Endodermal cell (in vitro differentiated cells): ENCODE data around the gene C15orf61. TPM values are rescaled to one million over a fixed set of nuclear protein-coding genes. Genes with fewer than 3 reads are reported as not detected.

Source experiments
- DNase-seq: peaks from one replicate; pipeline ENCODE4 v3.0.0-alpha.2; 2017
- H3K27ac ChIP-seq: 2 replicates; pipeline ENCODE4 v1.5.1; 2013; ENCODE audit warnings: mild to moderate bottlenecking, low read depth, low read length, moderate library complexity
- H3K27me3 ChIP-seq: 2 replicates; pipeline ENCODE4 v1.6.1; 2013; ENCODE audit warnings: mild to moderate bottlenecking, low read length, moderate library complexity; ENCODE audit not compliant: insufficient read depth, control insufficient read depth, poor library complexity, severe bottlenecking
- H3K36me3 ChIP-seq: 2 replicates; pipeline ENCODE4 v1.7.0; 2013; ENCODE audit warnings: mild to moderate bottlenecking, low read length, moderate library complexity; ENCODE audit not compliant: control insufficient read depth, insufficient read depth
- H3K4me1 ChIP-seq: one replicate; pipeline ENCODE4 v1.7.0; 2013; ENCODE audit warnings: low read length; ENCODE audit not compliant: control insufficient read depth, insufficient read depth
- H3K4me3 ChIP-seq: 2 replicates; pipeline ENCODE4 v1.5.1; 2013; ENCODE audit warnings: mild to moderate bottlenecking, low read length, moderate library complexity
- H3K9ac ChIP-seq: 2 replicates; pipeline ENCODE4 v1.6.1; 2013; ENCODE audit warnings: mild to moderate bottlenecking, low read length, moderate library complexity; ENCODE audit not compliant: poor library complexity, severe bottlenecking; ENCODE audit errors: extremely low read depth
- H3K9me3 ChIP-seq: 2 replicates; pipeline ENCODE4 v1.6.1; 2013; ENCODE audit warnings: mild to moderate bottlenecking, low read length, moderate library complexity; ENCODE audit not compliant: control insufficient read depth
- H3K27ac Mint-ChIP-seq: 2 replicates; pipeline ENCODE4 v1.8.0; 2020; ENCODE audit warnings: mixed read lengths
- H3K27me3 Mint-ChIP-seq: 2 replicates; pipeline ENCODE4 v1.8.0; 2021; ENCODE audit warnings: mild to moderate bottlenecking, mixed read lengths; ENCODE audit not compliant: insufficient read depth
- H3K36me3 Mint-ChIP-seq: 2 replicates; pipeline ENCODE4 v1.8.0; 2020; ENCODE audit warnings: low read depth, mixed read lengths
- H3K4me1 Mint-ChIP-seq: 2 replicates; pipeline ENCODE4 v1.8.0; 2020; ENCODE audit warnings: mixed read lengths
- H3K4me3 Mint-ChIP-seq: 2 replicates; pipeline ENCODE4 v1.8.0; 2020; ENCODE audit warnings: mild to moderate bottlenecking, moderate library complexity, mixed read lengths
- H3K9me3 Mint-ChIP-seq: 2 replicates; pipeline ENCODE4 v1.8.0; 2020; ENCODE audit warnings: mild to moderate bottlenecking, mixed read lengths
- CTCF ChIP-seq: fragments of 200-600 bp; sonication (generic); conservative IDR thresholded peaks from 2 replicates; pipeline ENCODE4 v1.5.0; 2021; ENCODE audit warnings: antibody characterized with exemption, mild to moderate bottlenecking
- WGBS, 2 experiments: methylation state at CpG; one replicate each; pipeline versions ENCODE4 v1.1.5 to v1.1.7; 2013; ENCODE audit warnings: missing lambda C conversion rate in 2 of 2, mixed read lengths in 1 of 2; ENCODE audit not compliant: insufficient coverage in 1 of 2, insufficient read length in 1 of 2; 5-methylcytosine and 5-hydroxymethylcytosine counted together
- total RNA-seq, 2 donors: library from RNA; stranded (reverse); fragmentation: NEBNext Ultra II Directional in 1 of 2; extraction: Animal tissue kit (Norgen Biotek cat#: 25700) in 1 of 2; gene quantifications; 2 replicates in 1 of 2; 3 replicates in 1 of 2; pipeline ENCODE4 v1.2.1, GENCODE V29; 2021

Gene C15orf61
- total RNA-seq, 2 donors from 2014 or later: 3.0 to 3.2 TPM

GRCh38 chr15:67575039-67575502 lies 54.1 kb downstream of the C15orf61 start:
- H3K4me3 Mint-ChIP-seq: no peak overlapping the region
- no peaks in the 10 kb centered on the region for H3K36me3 ChIP-seq
- peaks cover 9% of the 10 kb centered on the region for H3K4me1 Mint-ChIP-seq
- H3K36me3 Mint-ChIP-seq: peaks cover 1% of the 10 kb centered on the region
- no peak overlapping the region for H3K9ac ChIP-seq
- no peaks in the 10 kb centered on the region for H3K27me3 Mint-ChIP-seq
- no peaks in the 10 kb centered on the region for H3K9me3 Mint-ChIP-seq
- H3K27ac ChIP-seq: no peak overlapping the region
- WGBS, 2 experiments: 66 to 84% methylated on average over 3 to 4 of the region's 4 CpGs
- no peak overlapping the region for H3K4me3 ChIP-seq
- TF ChIP-seq CTCF: no peak
- no peaks in the 10 kb centered on the region for H3K4me1 ChIP-seq
- H3K9me3 ChIP-seq: no peaks in the 10 kb centered on the region
- H3K27me3 ChIP-seq: no peaks in the 10 kb centered on the region
- H3K27ac Mint-ChIP-seq: no peak overlapping the region
- no peak for DNase-seq

- H3K27ac ChIP-seq: no peak overlapping the region
- H3K9me3 Mint-ChIP-seq: no peaks in the 10 kb centered on the region
- H3K27me3 Mint-ChIP-seq: no peaks in the 10 kb centered on the region
- H3K36me3 ChIP-seq: no peaks in the 10 kb centered on the region
- no peak for DNase-seq
- peaks cover 1% of the 10 kb centered on the region for H3K36me3 Mint-ChIP-seq
- H3K27ac Mint-ChIP-seq: no peak overlapping the region
- H3K27me3 ChIP-seq: no peaks in the 10 kb centered on the region
- no peaks in the 10 kb centered on the region for H3K9me3 ChIP-seq
- TF ChIP-seq CTCF: no peak
- no peak overlapping the region for H3K9ac ChIP-seq
- WGBS, 2 experiments: 89 to 100% methylated on average over 3 to 4 of the region's 4 CpGs
- H3K4me1 Mint-ChIP-seq: peaks cover 7% of the 10 kb centered on the region
- no peak overlapping the region for H3K4me3 Mint-ChIP-seq
- H3K4me3 ChIP-seq: no peak overlapping the region
- H3K4me1 ChIP-seq: no peaks in the 10 kb centered on the region
Observed at GRCh38 chr15:67578020-67578600, 57.2 kb downstream of the C15orf61 start.

GRCh38 chr15:67579164-67579563 lies 58.2 kb downstream of the C15orf61 start:
- 90 to 91% methylated on average over 5 of the region's 5 CpGs for WGBS, 2 experiments
- H3K27me3 Mint-ChIP-seq: no peaks in the 10 kb centered on the region
- no peaks in the 10 kb centered on the region for H3K36me3 Mint-ChIP-seq
- no peak overlapping the region for H3K27ac Mint-ChIP-seq
- Histone ChIP-seq H3K36me3 (no peaks in the 10 kb centered on the region), H3K4me3 (no peak overlapping the region), H3K9ac (no peak overlapping the region), H3K27ac (no peak overlapping the region), H3K9me3 (no peaks in the 10 kb centered on the region), H3K27me3 (no peaks in the 10 kb centered on the region), H3K4me1 (no peaks in the 10 kb centered on the region)
- H3K4me1 Mint-ChIP-seq: peaks cover 4% of the 10 kb centered on the region
- no peak for DNase-seq
- no peaks in the 10 kb centered on the region for H3K9me3 Mint-ChIP-seq
- TF ChIP-seq CTCF: no peak
- no peak overlapping the region for H3K4me3 Mint-ChIP-seq

Other genes starting within 250 kb of the C15orf61 start
- 10 to 100 TPM; 17.1 to 26.7 TPM for gene MAP2K5, start 21.6 kb downstream of the C15orf61 start, total RNA-seq